GM13976 (cell line): ENCODE results near the gene HDAC5.
A peak's percentile ranks its signal among the peaks of the same experiment; 100 is the strongest.
"Not testable (repeated sequence)": the region's sequence is repeated elsewhere in the genome, so short reads cannot be mapped to it uniquely, and the experiment has no call there.

Experiments
- DNase-seq: peaks from one replicate; pipeline ENCODE4 v3.0.0; 2012; ENCODE audit warnings: low spot score
- CTCF ChIP-seq: IDR thresholded peaks from 2 replicates; pipeline ENCODE4 v1.5.1; 2012; ENCODE audit warnings: borderline replicate concordance, mild to moderate bottlenecking; ENCODE audit not compliant: insufficient read depth; ENCODE audit errors: extremely low read depth, missing control alignments, control extremely low read depth
- in situ Hi-C: fragments of 300-500 bp; cut with MboI; formaldehyde crosslinking; loops from one replicate; pipeline ENCODE4 v1.12.0; 2022; ENCODE audit warnings: low sequenced_read_pairs, mixed read lengths, inconsistent platforms; ENCODE audit not compliant: unreplicated experiment

HDAC5 gene

GRCh38 chr17:44120851-44121605 lies 2.4 kb downstream of the HDAC5 start:
- DNase-seq: no peak
- in situ Hi-C loops: no loop called here
- TF ChIP-seq CTCF: no peak

GRCh38 chr17:44120281-44120680 lies 3.2 kb downstream of the HDAC5 start:
- in situ Hi-C loops, DNase-seq: not testable (repeated sequence)

- no peak for DNase-seq
- TF ChIP-seq CTCF: no peak
- in situ Hi-C loops: no loop called here
These were observed 3.6 kb downstream of the HDAC5 start for GRCh38 chr17:44119798-44120197.

DNA sequence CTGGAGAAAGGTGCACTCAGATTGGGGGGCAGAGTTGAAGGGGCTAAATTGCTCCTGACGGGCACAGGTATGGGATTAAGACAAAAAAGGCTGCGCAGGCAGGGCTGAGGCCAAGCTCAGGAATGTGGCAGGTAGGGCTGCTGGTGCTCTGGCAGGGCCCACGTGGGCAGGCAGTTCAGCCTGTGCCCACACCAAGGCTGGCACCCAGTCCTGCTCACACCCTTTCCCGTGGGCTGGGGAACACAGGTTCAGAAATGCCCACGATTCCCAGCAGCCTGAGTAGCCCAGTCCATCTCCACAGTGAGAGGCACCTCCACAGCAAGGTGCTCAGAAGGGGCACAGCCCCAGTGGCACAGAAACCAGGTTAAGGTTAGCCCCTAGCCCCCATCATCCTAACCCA lies 4.4 kb downstream of the HDAC5 start:
- DNase-seq: no peak
- in situ Hi-C loops: no loop called here
- no peak for TF ChIP-seq CTCF

- no peak for DNase-seq
- in situ Hi-C loops: no loop called here
- no peak for TF ChIP-seq CTCF
These were observed 4.9 kb downstream of the HDAC5 start for GRCh38 chr17:44118427-44119050.

DNA sequence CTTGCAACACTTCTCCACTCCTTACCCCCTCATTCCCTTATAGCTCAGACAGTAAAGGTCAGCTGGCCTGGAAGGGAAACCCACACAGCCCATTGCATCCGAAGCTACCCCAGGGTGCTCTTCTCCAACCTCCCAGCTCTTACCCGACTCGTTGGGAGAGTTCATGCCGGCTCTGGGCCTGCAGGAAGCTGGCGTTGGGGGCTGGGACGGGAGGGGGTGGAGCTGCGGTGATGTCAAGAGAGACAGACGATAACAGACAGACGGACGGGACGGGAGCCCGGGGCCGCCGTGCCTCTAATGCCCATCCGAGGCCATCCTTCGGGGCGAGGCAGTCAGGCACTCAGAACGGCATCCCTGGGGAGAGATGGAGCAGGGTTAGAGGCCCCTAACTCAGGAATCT lies 6.1 kb downstream of the HDAC5 start:
- in situ Hi-C loops: no loop called here
- no peak for TF ChIP-seq CTCF
- DNase-seq: no peak

GRCh38 chr17:44115585-44116415 lies 7.6 kb downstream of the HDAC5 start:
- peak; percentile 32 for TF ChIP-seq CTCF
- peak; percentile 66 for DNase-seq
- in situ Hi-C loops: no loop called here
